HL-60 (cell line): Measurements from ENCODE around the gene DNAH14.
"Not testable (repeated sequence)": the region's sequence is repeated elsewhere in the genome, so short reads cannot be mapped to it uniquely, and the experiment has no call there.

Experiments used
- DNase-seq, 2 experiments: peaks; one replicate each; pipeline ENCODE4 v3.0.0-alpha.2; 2010 to 2020; ENCODE audit warnings: low read depth in 1 of 2, low spot score in 1 of 2
- H3K27ac ChIP-seq: fragments of 250-450 bp; sonication (Bioruptor Pico); replicated peaks from 2 replicates; pipeline ENCODE4 v1.5.1; 2020; ENCODE audit warnings: mild to moderate bottlenecking, moderate library complexity
- H3K27me3 ChIP-seq: fragments of 250-450 bp; sonication (Bioruptor Pico); 2 replicates; pipeline ENCODE4 v1.5.1; 2021; ENCODE audit warnings: mild to moderate bottlenecking, moderate library complexity; ENCODE audit not compliant: insufficient read depth, poor library complexity, severe bottlenecking
- H3K4me3 ChIP-seq: replicated peaks from 2 replicates; pipeline ENCODE4 v1.5.1; 2011; ENCODE audit warnings: mild to moderate bottlenecking, control low read depth, low read length; ENCODE audit not compliant: insufficient read depth
- CTCF ChIP-seq: IDR thresholded peaks from one replicate; pipeline ENCODE4 v1.5.1; 2011; ENCODE audit warnings: low read length, control low read depth, inconsistent platforms; ENCODE audit not compliant: insufficient read depth
- GABPA ChIP-seq: IDR thresholded peaks from 2 replicates; pipeline ENCODE4 v1.6.1; 2012; ENCODE audit warnings: low read depth
- POLR2AphosphoS5 ChIP-seq: IDR thresholded peaks from 2 replicates; pipeline ENCODE4 v1.6.1; 2012; ENCODE audit warnings: low read depth
- REST ChIP-seq: IDR thresholded peaks from 2 replicates; pipeline ENCODE4 v1.6.1; 2012; ENCODE audit warnings: low read depth; ENCODE audit not compliant: insufficient replicate concordance
- SPI1 ChIP-seq: IDR thresholded peaks from 2 replicates; pipeline ENCODE4 v1.6.1; 2012; ENCODE audit warnings: low read depth, mild to moderate bottlenecking, borderline replicate concordance

The DNAH14 gene

GRCh38 chr1:225224287-225224686 lies 294.8 kb downstream of the DNAH14 start:
- Histone ChIP-seq H3K27me3 (no peaks in the 10 kb centered on the region), H3K4me3 (no peak overlapping the region), H3K27ac (no peak overlapping the region)
- DNase-seq, result no peak
- TF ChIP-seq CTCF (no peak), POLR2AphosphoS5 (no peak), GABPA (no peak), REST (no peak), SPI1 (no peak)

GRCh38 chr1:225225681-225226080 lies 296.2 kb downstream of the DNAH14 start:
- TF ChIP-seq CTCF, result no peak
- TF ChIP-seq POLR2AphosphoS5, result no peak
- no peak for TF ChIP-seq GABPA
- TF ChIP-seq SPI1, result no peak
- no peak for TF ChIP-seq REST
- Histone ChIP-seq H3K27ac (no peak overlapping the region), H3K27me3 (no peaks in the 10 kb centered on the region), H3K4me3 (no peak overlapping the region)
- DNase-seq, result no peak

GRCh38 chr1:225228871-225229303 lies 299.4 kb downstream of the DNAH14 start:
- no peak overlapping the region for H3K4me3 ChIP-seq
- no peaks in the 10 kb centered on the region for H3K27me3 ChIP-seq
- no peak overlapping the region for H3K27ac ChIP-seq
- no peak for DNase-seq
- no peak for TF ChIP-seq SPI1
- TF ChIP-seq POLR2AphosphoS5, result no peak
- TF ChIP-seq GABPA, result no peak
- no peak for TF ChIP-seq REST
- TF ChIP-seq CTCF, result no peak

GRCh38 chr1:225229429-225229828 lies 300.0 kb downstream of the DNAH14 start:
- not testable (repeated sequence) for H3K27ac ChIP-seq, H3K4me3 ChIP-seq, H3K27me3 ChIP-seq, DNase-seq
